SK-N-SH treated with all-trans-retinoic acid at 6 μM for 48 hours (cell line): ENCODE measurements around the gene MYLIP.

ENCODE experiments used
- ATAC-seq: fragments of 200-7000 bp; cut with Tn5 transposase; 3 replicates; pipeline ENCODE4 v1.9.1; 2020; ENCODE audit warnings: mild to moderate bottlenecking, moderate library complexity
- ARNTL ChIP-seq: fragments of 450-650 bp; formaldehyde crosslinking; IDR thresholded peaks from 2 replicates; pipeline ENCODE4 v1.5.0; 2020; ENCODE audit warnings: low read depth, mild to moderate bottlenecking, moderate library complexity, borderline replicate concordance
- BACH2 ChIP-seq: fragments of 250-450 bp; sonication (Bioruptor Pico); IDR thresholded peaks from 2 replicates; pipeline ENCODE4 v1.9.0; 2021; ENCODE audit warnings: mild to moderate bottlenecking, borderline replicate concordance
- CREB5 ChIP-seq: fragments of 250-450 bp; sonication (Bioruptor Pico); IDR thresholded peaks from 2 replicates; pipeline ENCODE4 v1.5.1; 2020; ENCODE audit warnings: low read depth, mild to moderate bottlenecking, moderate library complexity
- CSDC2 ChIP-seq: fragments of 250-450 bp; sonication (Bioruptor Pico); IDR thresholded peaks from 2 replicates; pipeline ENCODE4 v1.5.0; 2020; ENCODE audit warnings: mild to moderate bottlenecking, moderate library complexity
- CSRNP3 ChIP-seq: fragments of 250-450 bp; sonication (Bioruptor Pico); IDR thresholded peaks from 2 replicates; pipeline ENCODE4 v1.5.1; 2021; ENCODE audit warnings: mild to moderate bottlenecking, moderate library complexity
- ESRRG ChIP-seq: fragments of 250-450 bp; sonication (Bioruptor Pico); IDR thresholded peaks from 2 replicates; pipeline ENCODE4 v1.6.1; 2021; ENCODE audit warnings: mild to moderate bottlenecking
- GLIS3 ChIP-seq: fragments of 250-450 bp; sonication (Bioruptor Pico); IDR thresholded peaks from 2 replicates; pipeline ENCODE4 v1.5.0; 2020; ENCODE audit warnings: mild to moderate bottlenecking, moderate library complexity
- ISL1 ChIP-seq: fragments of 250-450 bp; sonication (Bioruptor Pico); IDR thresholded peaks from 2 replicates; pipeline ENCODE4 v2.1.2; 2022; ENCODE audit warnings: mild to moderate bottlenecking, moderate library complexity
- OSR1 ChIP-seq: fragments of 250-450 bp; sonication (Bioruptor Pico); IDR thresholded peaks from 2 replicates; pipeline ENCODE4 v1.8.0; 2022; ENCODE audit warnings: moderate library complexity, mild to moderate bottlenecking, inconsistent platforms
- PATZ1 ChIP-seq: fragments of 250-450 bp; sonication (Bioruptor Pico); IDR thresholded peaks from 2 replicates; pipeline ENCODE4 v1.8.0; 2020; ENCODE audit warnings: mild to moderate bottlenecking, moderate library complexity, borderline replicate concordance
- POU6F1 ChIP-seq: fragments of 250-450 bp; sonication (Bioruptor Pico); IDR thresholded peaks from 2 replicates; pipeline ENCODE4 v1.8.0; 2021; ENCODE audit warnings: low read depth, mild to moderate bottlenecking, moderate library complexity, borderline replicate concordance
- PPARA ChIP-seq: fragments of 250-450 bp; sonication (Bioruptor Pico); IDR thresholded peaks from 2 replicates; pipeline ENCODE4 v1.5.0; 2020; ENCODE audit warnings: mild to moderate bottlenecking, borderline replicate concordance
- RARB ChIP-seq: fragments of 250-450 bp; sonication (Bioruptor Pico); IDR thresholded peaks from 2 replicates; pipeline ENCODE4 v1.8.0; 2021; ENCODE audit warnings: mild to moderate bottlenecking, moderate library complexity
- SNAI2 ChIP-seq: fragments of 250-450 bp; sonication (Bioruptor Pico); IDR thresholded peaks from 2 replicates; pipeline ENCODE4 v1.5.0; 2020; ENCODE audit warnings: mild to moderate bottlenecking, moderate library complexity
- TCF4 ChIP-seq: fragments of 250-450 bp; sonication (Bioruptor Pico); IDR thresholded peaks from 2 replicates; pipeline ENCODE4 v1.8.0; 2021; ENCODE audit warnings: mild to moderate bottlenecking, moderate library complexity, borderline replicate concordance
- TOX ChIP-seq: fragments of 250-450 bp; sonication (Bioruptor Pico); IDR thresholded peaks from 2 replicates; pipeline ENCODE4 v1.8.0; 2021; ENCODE audit warnings: mild to moderate bottlenecking, moderate library complexity, borderline replicate concordance
- ZFP3 ChIP-seq: fragments of 250-450 bp; sonication (Bioruptor Pico); IDR thresholded peaks from 2 replicates; pipeline ENCODE4 v1.5.0; 2020; ENCODE audit warnings: mild to moderate bottlenecking, moderate library complexity
- ZFP30 ChIP-seq: fragments of 450-650 bp; formaldehyde crosslinking; IDR thresholded peaks from 2 replicates; pipeline ENCODE4 v1.5.0; 2022; ENCODE audit warnings: mild to moderate bottlenecking, moderate library complexity
- ZNF565 ChIP-seq: fragments of 450-650 bp; formaldehyde crosslinking; conservative IDR thresholded peaks from 2 replicates; pipeline ENCODE4 v1.5.0; 2020; ENCODE audit warnings: low read depth, mild to moderate bottlenecking, moderate library complexity
- ZNF70 ChIP-seq: fragments of 450-650 bp; formaldehyde crosslinking; IDR thresholded peaks from 2 replicates; pipeline ENCODE4 v1.5.0; 2020; ENCODE audit warnings: mild to moderate bottlenecking, moderate library complexity
- ZNF8 ChIP-seq: fragments of 450-650 bp; formaldehyde crosslinking; IDR thresholded peaks from 2 replicates; pipeline ENCODE4 v1.5.0; 2020; ENCODE audit warnings: mild to moderate bottlenecking, moderate library complexity

MYLIP gene

GRCh38 chr6:16102208-16102607 lies 26.7 kb upstream of the MYLIP start (continued):
- TF ChIP-seq ZNF70 = no peak
- TF ChIP-seq GLIS3 = no peak
- no peak for TF ChIP-seq PATZ1 (CRISPR knock-in tag)
- TF ChIP-seq POU6F1 = no peak
- no peak for TF ChIP-seq RARB (CRISPR knock-in tag)
- TF ChIP-seq ESRRG (CRISPR knock-in tag) = no peak
- no peak for TF ChIP-seq ARNTL
- TF ChIP-seq ZNF8 = no peak
- TF ChIP-seq PPARA (CRISPR knock-in tag) = no peak
- no peak for TF ChIP-seq ZFP3 (CRISPR knock-in tag)
- TF ChIP-seq TOX (CRISPR knock-in tag) = no peak
- TF ChIP-seq CSDC2 (CRISPR knock-in tag) = no peak
- no peak for TF ChIP-seq SNAI2 (CRISPR knock-in tag)
- TF ChIP-seq TCF4 (CRISPR knock-in tag) = no peak
- no peak for TF ChIP-seq OSR1 (CRISPR knock-in tag)

- TF ChIP-seq BACH2 (CRISPR knock-in tag) = no peak
- TF ChIP-seq OSR1 (CRISPR knock-in tag) = no peak
- TF ChIP-seq ISL1 = no peak
- TF ChIP-seq RARB (CRISPR knock-in tag) = no peak
- no peak for TF ChIP-seq TCF4 (CRISPR knock-in tag)
- TF ChIP-seq PATZ1 (CRISPR knock-in tag) = no peak
- TF ChIP-seq PPARA (CRISPR knock-in tag) = no peak
- no peak for ATAC-seq
Observed at GRCh38 chr6:16103722-16104121, 25.2 kb upstream of the MYLIP start.

GRCh38 chr6:16104624-16105433 lies 24.1 kb upstream of the MYLIP start:
- no peak for ATAC-seq
- TF ChIP-seq TOX (CRISPR knock-in tag) (no peak), OSR1 (CRISPR knock-in tag) (no peak), ZNF565 (CRISPR knock-in tag) (no peak), PATZ1 (CRISPR knock-in tag) (no peak), CSRNP3 (no peak), ISL1 (no peak), RARB (CRISPR knock-in tag) (no peak), GLIS3 (no peak), ZFP30 (CRISPR knock-in tag) (no peak), CREB5 (CRISPR knock-in tag) (no peak)
- TF ChIP-seq, all 23 proteins: peak for 0
